HFF-Myc (cell line): ENCODE data around the gene SNX17.
"Not testable (repeated sequence)": the region's sequence is repeated elsewhere in the genome, so short reads cannot be mapped to it uniquely, and the experiment has no call there.

Experiments
- DNase-seq: peaks from one replicate; pipeline ENCODE4 v3.0.0-alpha.2; 2011; ENCODE audit warnings: low read depth; ENCODE audit errors: extremely low read depth
- H3K4me3 ChIP-seq: replicated peaks from 2 replicates; pipeline ENCODE4 v1.5.1; 2011; ENCODE audit warnings: low read depth, mild to moderate bottlenecking, control low read depth, low read length
- TF ChIP-seq, protein P1 (sequence below): IDR thresholded peaks from 2 replicates; pipeline ENCODE4 v1.5.1; 2012; ENCODE audit warnings: mild to moderate bottlenecking, low read depth, low read length, control low read depth; ENCODE audit errors: missing control alignments

The SNX17 gene

DNA sequence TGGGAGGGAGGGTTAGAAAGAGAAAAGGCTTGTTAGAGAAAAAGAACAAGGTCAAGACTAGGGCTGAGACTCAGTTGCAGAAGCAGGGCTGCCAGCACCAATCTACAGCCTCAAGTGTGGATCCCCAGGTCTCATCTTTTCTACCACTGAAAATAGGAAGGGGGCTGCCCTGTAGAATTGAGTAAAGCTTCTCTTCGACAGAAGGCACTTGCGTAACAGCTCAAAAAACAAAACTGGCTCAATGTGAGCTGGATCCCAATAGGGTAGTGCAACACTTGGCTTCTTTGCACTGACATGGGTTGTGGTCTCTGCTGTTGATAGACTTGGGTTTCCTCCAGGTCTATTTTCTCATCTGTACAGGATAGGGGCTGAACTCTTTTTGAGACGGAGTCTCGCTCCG is 45.7 kb upstream of the SNX17 start:
- no peak for DNase-seq
- TF ChIP-seq, protein P1, sequence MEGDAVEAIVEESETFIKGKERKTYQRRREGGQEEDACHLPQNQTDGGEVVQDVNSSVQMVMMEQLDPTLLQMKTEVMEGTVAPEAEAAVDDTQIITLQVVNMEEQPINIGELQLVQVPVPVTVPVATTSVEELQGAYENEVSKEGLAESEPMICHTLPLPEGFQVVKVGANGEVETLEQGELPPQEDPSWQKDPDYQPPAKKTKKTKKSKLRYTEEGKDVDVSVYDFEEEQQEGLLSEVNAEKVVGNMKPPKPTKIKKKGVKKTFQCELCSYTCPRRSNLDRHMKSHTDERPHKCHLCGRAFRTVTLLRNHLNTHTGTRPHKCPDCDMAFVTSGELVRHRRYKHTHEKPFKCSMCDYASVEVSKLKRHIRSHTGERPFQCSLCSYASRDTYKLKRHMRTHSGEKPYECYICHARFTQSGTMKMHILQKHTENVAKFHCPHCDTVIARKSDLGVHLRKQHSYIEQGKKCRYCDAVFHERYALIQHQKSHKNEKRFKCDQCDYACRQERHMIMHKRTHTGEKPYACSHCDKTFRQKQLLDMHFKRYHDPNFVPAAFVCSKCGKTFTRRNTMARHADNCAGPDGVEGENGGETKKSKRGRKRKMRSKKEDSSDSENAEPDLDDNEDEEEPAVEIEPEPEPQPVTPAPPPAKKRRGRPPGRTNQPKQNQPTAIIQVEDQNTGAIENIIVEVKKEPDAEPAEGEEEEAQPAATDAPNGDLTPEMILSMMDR = no peak
- H3K4me3 ChIP-seq = no peak overlapping the region

DNA sequence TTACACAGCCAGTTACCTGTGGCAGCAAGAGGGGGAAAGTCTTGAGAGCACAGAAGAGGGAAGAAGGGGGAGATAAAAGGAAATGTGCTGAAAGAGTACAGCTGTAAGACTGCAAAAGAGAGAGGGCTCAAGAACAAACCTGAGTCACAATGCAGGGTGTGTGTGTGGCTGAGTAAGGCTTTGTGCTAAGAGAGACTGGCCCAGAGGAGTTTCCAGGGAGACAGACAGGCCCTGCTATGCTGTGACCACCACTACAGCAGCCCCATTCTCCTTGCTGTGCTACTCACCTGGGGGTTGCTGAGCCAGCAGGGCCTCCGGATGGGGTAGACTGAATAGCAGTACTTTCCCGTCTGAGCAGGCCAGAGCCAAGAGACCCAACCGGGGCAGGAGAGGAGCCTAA is 35.1 kb upstream of the SNX17 start:
- H3K4me3 ChIP-seq = no peak overlapping the region
- TF ChIP-seq, protein P1 = no peak
- DNase-seq = no peak

DNA sequence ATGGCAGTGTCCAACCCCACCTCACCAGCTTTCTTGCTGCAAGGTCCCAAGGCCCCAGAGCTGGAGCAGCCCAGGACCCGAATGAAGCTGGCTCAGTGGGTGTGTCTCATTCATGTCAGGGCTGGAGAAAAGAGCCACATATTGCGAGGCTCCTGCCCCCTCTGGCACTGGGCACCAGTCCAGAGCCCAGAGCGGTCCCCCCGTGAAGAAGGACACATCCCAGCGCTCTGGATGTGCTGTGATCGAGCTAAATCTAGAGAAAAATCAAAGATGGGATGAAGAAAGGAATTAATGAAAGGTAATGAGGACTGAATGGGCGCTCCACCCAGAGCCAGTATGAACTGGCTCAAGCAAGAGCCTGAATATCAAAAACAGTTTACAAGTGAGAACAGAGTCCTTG is 34.2 kb upstream of the SNX17 start:
- no peak overlapping the region for H3K4me3 ChIP-seq
- DNase-seq = no peak
- TF ChIP-seq, protein P1 = no peak

DNA sequence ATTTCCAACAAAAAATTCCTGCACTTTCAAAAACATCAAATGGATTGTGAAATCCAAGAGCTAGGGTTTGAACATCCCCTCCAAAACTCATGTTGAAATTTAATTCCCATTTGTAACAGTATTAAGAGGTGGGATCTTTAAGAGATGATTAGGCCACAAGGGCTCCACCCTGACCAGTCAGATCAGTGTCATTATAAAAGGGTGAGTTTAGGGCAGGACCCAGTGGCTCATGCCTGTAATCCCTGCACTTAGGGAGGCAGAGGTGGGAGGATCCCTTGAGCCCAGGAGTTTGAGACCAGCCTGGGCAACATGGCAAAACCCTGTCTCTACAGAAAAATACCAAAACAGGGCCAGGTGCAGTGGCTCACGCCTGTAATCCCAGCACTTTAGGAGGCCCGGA is 22.8 kb upstream of the SNX17 start:
- TF ChIP-seq, protein P1 = no peak
- no peak overlapping the region for H3K4me3 ChIP-seq
- no peak for DNase-seq

DNA sequence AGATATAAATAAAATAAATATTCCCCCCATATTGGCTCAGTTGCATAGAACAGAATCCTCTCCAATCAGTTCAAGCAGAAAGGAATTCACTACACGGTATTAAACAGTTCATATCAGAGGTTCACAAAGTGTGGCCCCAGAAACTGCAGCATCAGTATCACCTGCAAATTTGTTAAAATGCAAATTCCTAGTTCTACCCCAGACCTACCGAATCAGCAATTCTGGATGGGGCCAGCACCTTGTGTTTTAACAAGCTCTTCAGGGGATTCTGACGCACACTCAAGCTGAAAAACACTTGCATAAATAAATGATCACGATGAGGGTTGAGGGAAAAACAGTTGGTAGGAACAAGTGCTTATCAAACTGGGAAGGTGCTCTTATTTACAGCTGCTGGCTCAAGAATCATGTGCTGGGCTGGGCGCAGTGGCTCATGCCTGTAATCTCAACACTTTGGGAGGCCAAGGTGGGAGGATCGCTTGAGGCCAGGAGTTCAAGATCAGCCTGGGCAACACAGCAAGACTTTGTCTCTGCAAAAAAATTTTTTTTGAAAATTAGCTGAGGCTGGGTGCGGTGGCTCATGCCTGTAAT is 20.2 kb upstream of the SNX17 start:
- H3K4me3 ChIP-seq = no peak overlapping the region
- no peak for DNase-seq
- TF ChIP-seq, protein P1 = no peak

DNA sequence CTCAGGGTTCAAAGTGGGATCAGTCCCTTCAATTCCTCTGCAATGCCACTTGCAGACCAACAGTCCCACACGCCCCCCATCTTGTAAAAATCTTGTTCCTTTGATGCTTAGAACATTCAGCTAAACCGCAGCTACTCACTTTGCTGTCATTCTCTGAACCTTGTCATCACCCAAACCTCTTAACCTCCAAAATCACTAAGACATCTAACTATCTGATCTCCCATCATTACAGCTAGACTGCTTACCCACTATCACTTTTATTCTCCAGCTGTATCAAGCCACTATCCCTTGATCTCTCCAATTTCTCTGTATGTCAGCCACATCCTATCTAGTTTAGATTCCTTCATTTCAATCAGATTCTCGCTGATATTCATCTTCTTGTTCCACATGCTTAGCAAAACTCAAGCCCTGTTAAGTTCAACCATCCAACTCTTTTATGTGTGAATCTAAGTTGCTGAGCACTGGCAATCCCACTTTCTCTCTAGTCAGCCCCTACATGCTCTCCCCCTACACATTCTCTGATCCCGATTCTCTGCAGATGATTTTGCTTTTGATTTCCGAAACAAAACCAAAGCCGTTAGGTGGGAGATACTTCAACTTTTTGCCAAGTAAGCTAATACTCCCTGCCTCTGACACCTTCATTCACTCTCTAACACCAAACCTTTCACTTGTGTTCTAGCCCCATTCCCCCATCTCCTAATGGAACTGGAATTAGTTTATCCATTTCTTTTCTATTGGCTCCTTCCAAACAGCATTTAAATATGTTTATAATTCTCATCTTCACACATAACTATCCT is 18.4 kb upstream of the SNX17 start:
- TF ChIP-seq, protein P1 = no peak
- no peak overlapping the region for H3K4me3 ChIP-seq
- DNase-seq = no peak

DNA sequence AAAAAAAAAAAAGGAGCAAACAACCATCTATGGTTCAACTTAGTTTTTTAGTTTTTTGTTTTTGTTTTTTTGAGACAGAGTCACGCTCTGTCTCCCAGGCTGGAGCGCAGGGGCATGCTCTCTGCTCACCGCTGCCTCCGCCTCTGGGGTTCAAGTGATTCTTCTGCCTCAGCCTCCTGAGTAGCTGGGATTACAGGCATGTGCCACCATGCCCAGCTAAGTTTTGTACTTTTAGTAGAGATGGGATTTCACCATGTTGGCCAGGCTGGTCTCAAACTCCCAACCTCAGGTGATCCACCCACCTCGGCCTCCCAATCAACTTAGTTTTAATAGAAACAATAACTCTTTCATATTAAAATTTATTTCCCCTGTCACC is 17.0 kb upstream of the SNX17 start:
- DNase-seq, H3K4me3 ChIP-seq: not testable (repeated sequence)
